Stomach (tissue), 9 donors: ENCODE results near the gene TACC3. TPM values are rescaled to one million over a fixed set of nuclear protein-coding genes. Genes with fewer than 3 reads are reported as not detected.

Experiments used
- DNase-seq, 2 donors: peaks; one replicate each; pipeline versions ENCODE4 v3.0.0 to v3.0.0-alpha.2; 2013 to 2019
- H3K27ac ChIP-seq, 5 donors: fragments of 200-600 bp in 4 of 5; sonication (generic) in 4 of 5; one replicate each; pipeline ENCODE4 v1.5.1; 2013 to 2019; ENCODE audit warnings: mild to moderate bottlenecking in 1 of 5, moderate library complexity in 1 of 5
- H3K27me3 ChIP-seq, 3 donors: fragments of 200-600 bp; sonication (generic); one replicate each; pipeline ENCODE4 v1.5.1; 2017 to 2019; ENCODE audit warnings: mixed run types in 1 of 3
- H3K36me3 ChIP-seq, 4 donors: fragments of 200-600 bp; sonication (generic); 1 replicate in 3 of 4; 2 replicates in 1 of 4; pipeline ENCODE4 v1.5.1; 2016 to 2019
- H3K4me1 ChIP-seq, 4 donors: fragments of 200-600 bp; sonication (generic); one replicate each; pipeline ENCODE4 v1.5.1; 2016 to 2019
- H3K4me3 ChIP-seq, 4 donors: fragments of 200-600 bp; sonication (generic) in 3 of 4; one replicate each; pipeline ENCODE4 v1.5.1; 2016 to 2019; ENCODE audit warnings: mild to moderate bottlenecking in 1 of 4
- H3K9me3 ChIP-seq, 4 donors: fragments of 200-600 bp; sonication (generic); one replicate each; pipeline ENCODE4 v1.5.1; 2016 to 2019
- CTCF ChIP-seq, 7 experiments: fragments of 450-650 bp in 4 of 7; fragments of 200-600 bp in 3 of 7; sonication (generic) in 3 of 7; IDR thresholded peaks; one replicate each; pipeline ENCODE4 v1.5.1; 2016 to 2019; ENCODE audit warnings: antibody characterized with exemption in 7 of 7, control low read depth in 2 of 7, mild to moderate bottlenecking in 1 of 7
- EP300 ChIP-seq: sonication (generic); formaldehyde crosslinking; IDR thresholded peaks from one replicate; pipeline ENCODE4 v1.6.1; 2017; ENCODE audit warnings: antibody characterized with exemption
- POLR2A ChIP-seq, 4 donors: fragments of 450-650 bp; IDR thresholded peaks; one replicate each; pipeline ENCODE4 v1.6.1; 2016; ENCODE audit warnings: antibody characterized with exemption in 4 of 4, control low read depth in 2 of 4, mild to moderate bottlenecking in 1 of 4, moderate library complexity in 1 of 4
- POLR2AphosphoS5 ChIP-seq, 3 donors: sonication (generic); formaldehyde crosslinking; IDR thresholded peaks; one replicate each; pipeline ENCODE4 v1.6.1; 2016; ENCODE audit warnings: antibody characterized with exemption in 3 of 3
- WGBS, 5 donors: extraction: QIAGEN DNeasy Blood & Tissue Kit in 3 of 5; methylation state at CpG; one replicate each; pipeline versions ENCODE4 v1.1.5 to v1.1.7; 2013 to 2018; 5-methylcytosine and 5-hydroxymethylcytosine counted together
- intact Hi-C: fragments of 100-400 bp; cut with DNase I; formaldehyde crosslinking; loops from one replicate; pipeline ENCODE4 v1.15.1; 2023; ENCODE audit warnings: low total_unique reads
- polyA plus RNA-seq, 3 donors: library from polyadenylated mRNA; stranded (reverse); fragments of 200-250 nt; gene quantifications; one replicate each; pipeline ENCODE4 v1.2.3, GENCODE V29; 2013
- total RNA-seq, 5 donors: library from RNA; depleted of rRNA; stranded (reverse); fragments of >200 nt; gene quantifications; one replicate each; pipeline versions ENCODE4 v1.1.0 to v1.2.3, GENCODE V29; 2014 to 2016
- donor health status: healthy with polysubstance abuse.
- donor health status: Bipolar disorder and iron deficiency.
- donor health status: healthy.

The TACC3 gene
- total and polyA plus RNA-seq, 8 donors: 7.2 to 74.1 (median 24.8) TPM

DNA sequence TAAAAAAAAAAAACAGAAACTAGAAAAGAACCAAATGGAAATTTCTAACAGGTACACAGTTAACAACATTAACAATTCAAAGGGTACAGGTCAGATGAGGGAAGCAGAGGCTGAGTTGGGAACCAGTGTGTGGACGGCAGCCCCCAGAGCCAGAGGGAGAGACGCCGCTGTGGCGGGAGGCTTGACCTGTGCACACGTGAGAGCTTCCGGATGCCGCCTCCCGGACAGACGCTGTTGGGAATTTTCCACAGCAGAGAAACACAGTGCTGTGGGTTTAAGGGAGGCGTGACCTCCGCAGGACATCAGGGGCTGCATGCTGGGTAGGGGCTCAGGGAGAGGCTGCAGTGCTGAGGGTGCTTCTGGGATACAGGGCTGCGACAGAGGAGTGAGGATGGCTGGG, 22.2 kb downstream of the TACC3 start:
- Histone ChIP-seq H3K27ac (no peak overlapping the region), H3K36me3 (peaks cover 4 to 62% (median 42%) of the 10 kb centered on the region in 4 donors), H3K27me3 (peaks cover 0 to 13% (median 4%) of the 10 kb centered on the region in 3 donors), H3K4me1 (peaks cover 13 to 22% (median 18%) of the 10 kb centered on the region in 4 donors), H3K9me3 (peaks cover 0 to 7% (median under 1%) of the 10 kb centered on the region in 4 donors), H3K4me3 (no peak overlapping the region)
- TF ChIP-seq CTCF (IDR thresholded peaks at IDR 0.05) (no peak), EP300 (no peak), POLR2A (IDR thresholded peaks at IDR 0.05) (no peak), POLR2AphosphoS5 (IDR thresholded peaks at IDR 0.05) (no peak)
- WGBS, 5 donors: 71 to 96% (median 83%) methylated on average over 12 of the region's 12 CpGs
- intact Hi-C loops: no loop called here
- no peak for DNase-seq

- H3K9me3 ChIP-seq: peaks cover 0 to 3% (median 0%) of the 10 kb centered on the region in 4 donors
- H3K27me3 ChIP-seq: peaks cover 0 to 18% (median 4%) of the 10 kb centered on the region in 3 donors
- intact Hi-C loops: no loop called here
- no peak overlapping the region for H3K4me3 ChIP-seq
- H3K27ac ChIP-seq: no peak overlapping the region
- no peak for TF ChIP-seq CTCF (IDR thresholded peaks at IDR 0.05)
- no peak for TF ChIP-seq POLR2AphosphoS5 (IDR thresholded peaks at IDR 0.05)
- TF ChIP-seq POLR2A (IDR thresholded peaks at IDR 0.05): no peak
- TF ChIP-seq EP300: no peak
- 80 to 96% (median 90%) methylated on average over 4 to 6 of the region's 6 CpGs for WGBS, 5 donors
- H3K36me3 ChIP-seq: peaks cover 4 to 59% (median 40%) of the 10 kb centered on the region in 4 donors
- peaks cover 16 to 26% (median 21%) of the 10 kb centered on the region in 4 donors for H3K4me1 ChIP-seq
- no peak for DNase-seq
Observed at GRCh38 chr4:1743975-1744374, 22.7 kb downstream of the TACC3 start.

GRCh38 chr4:1744552-1744951, 23.2 kb downstream of the TACC3 start:
- 78 to 85% (median 83%) methylated on average over 14 of the region's 14 CpGs for WGBS, 5 donors
- Histone ChIP-seq H3K27ac (no peak overlapping the region), H3K36me3 (peaks cover 4 to 53% (median 37%) of the 10 kb centered on the region in 4 donors), H3K9me3 (no peaks in the 10 kb centered on the region), H3K4me1 (peaks cover 16 to 26% (median 21%) of the 10 kb centered on the region in 4 donors), H3K27me3 (peaks cover 0 to 21% (median 4%) of the 10 kb centered on the region in 3 donors), H3K4me3 (no peak overlapping the region)
- TF ChIP-seq POLR2AphosphoS5 (IDR thresholded peaks at IDR 0.05) (no peak), EP300 (no peak), CTCF (IDR thresholded peaks at IDR 0.05) (no peak), POLR2A (IDR thresholded peaks at IDR 0.05) (no peak)
- intact Hi-C loops: no loop called here
- DNase-seq: no peak

- 85 to 91% (median 89%) methylated on average over 13 of the region's 13 CpGs for WGBS, 5 donors
- Histone ChIP-seq H3K9me3 (no peaks in the 10 kb centered on the region), H3K27me3 (peaks cover 0 to 27% (median 4%) of the 10 kb centered on the region in 3 donors), H3K4me1 (peaks cover 16 to 26% (median 21%) of the 10 kb centered on the region in 4 donors), H3K27ac (no peak overlapping the region), H3K4me3 (no peak overlapping the region), H3K36me3 (peaks cover 2 to 47% (median 33%) of the 10 kb centered on the region in 4 donors)
- intact Hi-C loops: loop anchor here (5.0 kb wide), 1 partner anchor 67 kb away; no protein-coding TSS in a partner anchor
- TF ChIP-seq CTCF (IDR thresholded peaks at IDR 0.05) (no peak), EP300 (no peak), POLR2A (IDR thresholded peaks at IDR 0.05) (no peak), POLR2AphosphoS5 (IDR thresholded peaks at IDR 0.05) (no peak)
- no peak for DNase-seq
Observed at GRCh38 chr4:1745165-1745564, 23.8 kb downstream of the TACC3 start.
